8988T (cell line): ENCODE results near the gene OPN4.

ENCODE experiments used
- DNase-seq: peaks from one replicate; pipeline ENCODE4 v3.0.0; 2011

OPN4 gene

DNA sequence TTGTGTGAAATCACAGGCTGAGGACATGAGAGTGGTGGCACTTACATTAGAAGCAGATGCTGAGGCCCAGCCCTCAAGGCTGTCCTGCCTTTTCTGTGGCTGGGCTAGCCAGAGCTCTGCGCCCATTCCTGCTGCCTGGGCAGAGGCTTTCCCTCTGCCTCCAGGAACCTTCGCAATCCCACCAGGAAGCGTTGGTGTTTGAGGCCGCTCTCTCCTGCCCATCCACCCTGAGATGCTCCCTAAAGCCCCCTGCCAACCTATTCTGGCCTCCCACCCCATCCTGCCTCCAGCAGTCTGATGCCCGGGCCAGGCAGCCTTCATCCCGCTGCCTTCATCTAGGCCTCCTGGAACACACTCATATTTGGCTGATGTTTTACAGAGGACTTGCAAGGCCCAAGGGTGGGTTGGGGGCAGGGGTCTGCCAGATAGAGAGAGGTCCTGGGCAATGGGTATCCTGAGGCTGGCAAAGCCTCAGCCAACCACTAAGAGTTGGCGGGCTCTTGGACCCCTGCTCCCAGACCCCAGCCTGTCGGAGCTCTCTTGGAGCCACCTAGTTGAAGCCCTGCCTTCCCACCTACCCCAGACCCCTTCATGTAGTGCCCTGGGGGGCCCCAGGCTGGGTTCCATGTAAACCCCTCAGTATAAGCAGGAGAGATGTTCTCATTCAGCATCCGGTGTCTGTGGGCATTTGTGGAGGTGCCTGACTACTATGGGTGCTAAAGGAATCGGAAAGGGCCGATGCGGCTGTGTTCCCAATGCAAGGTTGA, 46.7 kb downstream of the OPN4 start:
- DNase-seq = no peak

DNA sequence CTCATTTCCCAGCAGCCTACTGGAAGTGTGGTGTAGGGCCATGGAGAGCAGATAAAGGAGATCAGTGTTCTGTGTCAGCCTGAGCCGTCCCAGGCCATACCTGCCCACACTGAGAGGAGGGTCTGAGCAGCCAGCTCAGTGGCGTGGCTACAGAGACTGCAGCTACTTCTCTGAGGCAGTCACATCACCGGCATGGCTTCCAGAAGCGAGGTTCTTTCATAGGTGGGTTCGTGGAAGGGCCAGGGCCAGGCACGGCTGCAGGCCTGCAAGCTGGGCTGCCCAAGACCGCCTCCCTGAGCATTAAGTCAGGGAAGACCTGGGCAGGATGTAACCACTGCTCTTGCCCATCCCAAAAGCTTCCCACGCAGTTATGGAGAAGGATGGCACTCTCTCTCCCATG, 48.8 kb downstream of the OPN4 start:
- no peak for DNase-seq

DNA sequence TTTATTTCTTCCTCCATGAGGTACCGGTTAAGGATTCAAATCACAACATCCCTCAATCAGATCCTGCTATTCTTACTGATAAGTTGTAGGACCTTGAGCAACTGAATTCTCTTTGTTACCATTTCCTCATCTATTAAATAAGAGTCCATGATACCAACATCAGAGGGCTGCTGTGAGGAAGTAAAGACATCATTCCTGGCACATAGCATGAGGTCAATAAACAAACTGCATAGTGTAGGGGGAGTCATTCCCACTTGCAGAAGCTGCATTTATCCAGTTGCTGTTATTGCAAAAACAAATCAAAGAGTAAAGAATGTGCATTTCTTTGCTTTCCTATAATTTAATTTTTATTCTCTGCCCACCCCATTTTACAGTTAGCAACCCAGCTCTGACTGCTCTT, 50.8 kb downstream of the OPN4 start:
- no peak for DNase-seq

DNA sequence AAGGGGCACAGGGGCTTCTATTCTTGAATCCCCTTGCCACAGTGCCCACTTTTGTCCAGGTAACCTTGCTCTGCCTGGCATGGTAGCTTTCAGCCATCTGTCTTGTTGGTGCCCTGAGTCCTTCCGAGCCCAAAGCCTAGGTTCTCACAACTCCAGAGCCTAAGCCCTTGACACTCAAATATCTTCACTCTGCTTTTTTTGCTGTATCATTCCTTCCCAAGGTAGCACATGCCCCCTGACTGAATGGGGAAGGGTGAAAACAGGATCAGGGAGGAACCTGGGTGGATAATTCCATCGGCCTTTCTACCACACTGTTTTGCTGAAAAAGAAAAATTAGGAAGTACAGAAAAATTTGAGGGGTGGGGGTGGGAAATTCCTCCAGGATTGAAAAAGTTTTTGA, 51.6 kb downstream of the OPN4 start:
- DNase-seq = no peak

DNA sequence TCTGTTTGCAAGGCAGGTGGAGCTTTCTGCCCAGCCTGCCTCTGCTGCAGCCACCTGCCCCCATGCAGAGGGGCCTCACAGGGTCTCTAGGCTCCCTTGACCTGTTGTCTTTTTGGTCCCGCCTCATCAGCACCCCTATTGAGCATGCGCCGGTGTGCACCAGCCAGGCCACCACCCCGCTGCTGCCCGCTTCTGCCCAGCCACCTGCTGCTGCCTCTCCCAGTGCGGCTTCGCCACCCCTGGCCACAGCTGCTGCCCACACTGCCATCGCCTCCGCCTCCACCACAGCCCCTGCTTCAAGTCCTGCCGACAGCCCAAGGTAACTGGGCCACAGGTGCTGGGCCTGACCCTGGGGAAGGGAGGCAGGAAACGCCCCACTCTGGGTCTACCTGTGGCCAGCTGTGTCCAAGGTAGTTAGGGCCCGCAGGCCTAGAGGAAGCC, 52.1 kb downstream of the OPN4 start:
- peak; percentile 7 for DNase-seq

DNA sequence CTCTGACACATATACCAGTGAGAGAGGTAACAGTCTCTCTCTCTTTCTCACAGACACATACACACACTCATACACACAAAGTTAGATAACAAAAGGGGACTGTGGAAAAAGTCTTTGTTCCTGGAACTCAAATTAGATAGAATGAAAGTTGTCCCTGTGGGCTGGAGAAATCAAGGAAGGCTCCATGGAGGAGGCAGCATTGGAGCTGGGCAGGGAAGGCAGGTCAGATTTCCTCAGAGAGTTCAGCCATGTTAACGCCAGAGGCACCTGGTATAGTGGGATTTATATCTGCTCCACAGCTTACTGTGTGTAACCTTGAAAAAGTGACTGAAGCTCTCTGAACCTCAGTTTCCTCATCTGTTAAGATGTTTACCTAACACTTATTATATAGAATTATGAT, 52.6 kb downstream of the OPN4 start:
- DNase-seq = no peak

DNA sequence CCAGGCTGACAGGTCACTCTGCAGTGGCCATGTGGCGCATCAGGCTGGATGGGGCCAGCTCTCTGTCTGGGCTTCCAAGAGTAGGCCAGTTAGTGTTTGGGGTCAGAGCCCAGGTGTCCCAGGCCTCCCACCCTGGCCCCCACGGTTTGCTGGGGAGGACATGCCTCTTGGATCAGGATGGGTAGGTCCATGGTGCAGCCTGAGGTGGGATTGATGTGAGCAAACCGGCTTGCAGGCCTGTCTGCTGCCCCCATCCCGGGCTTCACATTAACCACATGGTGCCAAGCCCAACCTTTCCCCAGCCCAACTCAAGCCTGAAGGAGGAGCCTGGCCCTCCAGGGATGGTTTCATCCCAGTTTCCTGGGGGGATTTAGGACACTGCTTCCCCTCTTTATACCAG, 53.2 kb downstream of the OPN4 start:
- DNase-seq = no peak

DNA sequence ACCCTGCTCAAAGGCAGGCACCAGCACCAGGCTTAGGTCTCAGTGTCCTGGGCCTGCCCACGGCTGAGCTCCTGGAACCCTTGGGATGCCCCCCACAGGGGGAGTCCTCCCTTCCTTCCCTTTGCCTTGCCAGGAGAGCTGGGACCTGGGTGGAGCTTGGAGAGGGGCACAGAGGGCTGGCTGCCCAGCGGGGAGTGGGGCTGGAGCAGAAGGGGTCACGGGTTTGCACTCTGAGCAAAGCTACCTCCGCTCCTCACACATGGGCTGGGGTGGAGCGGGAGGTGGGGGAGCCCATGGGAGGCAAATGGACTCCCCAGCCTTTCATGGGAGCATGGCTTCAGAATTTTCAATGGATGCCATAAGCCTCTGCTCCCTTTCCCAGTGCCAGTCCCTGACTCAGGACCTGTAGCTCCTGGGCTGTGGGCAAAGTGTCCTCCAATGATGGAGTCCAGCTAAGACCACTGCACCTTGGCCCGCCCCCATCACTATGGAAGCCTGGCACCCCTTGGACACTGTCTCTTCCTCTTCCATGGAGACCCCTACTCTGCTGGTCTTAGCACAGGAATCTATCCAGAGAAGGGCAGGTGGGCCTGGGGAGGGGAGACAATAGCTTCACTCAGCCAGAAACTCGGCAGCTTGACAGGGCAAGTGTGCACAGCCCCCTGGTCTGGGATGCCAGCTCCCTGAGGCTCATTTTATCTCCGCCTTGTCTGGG, 53.9 kb downstream of the OPN4 start:
- DNase-seq = no peak

DNA sequence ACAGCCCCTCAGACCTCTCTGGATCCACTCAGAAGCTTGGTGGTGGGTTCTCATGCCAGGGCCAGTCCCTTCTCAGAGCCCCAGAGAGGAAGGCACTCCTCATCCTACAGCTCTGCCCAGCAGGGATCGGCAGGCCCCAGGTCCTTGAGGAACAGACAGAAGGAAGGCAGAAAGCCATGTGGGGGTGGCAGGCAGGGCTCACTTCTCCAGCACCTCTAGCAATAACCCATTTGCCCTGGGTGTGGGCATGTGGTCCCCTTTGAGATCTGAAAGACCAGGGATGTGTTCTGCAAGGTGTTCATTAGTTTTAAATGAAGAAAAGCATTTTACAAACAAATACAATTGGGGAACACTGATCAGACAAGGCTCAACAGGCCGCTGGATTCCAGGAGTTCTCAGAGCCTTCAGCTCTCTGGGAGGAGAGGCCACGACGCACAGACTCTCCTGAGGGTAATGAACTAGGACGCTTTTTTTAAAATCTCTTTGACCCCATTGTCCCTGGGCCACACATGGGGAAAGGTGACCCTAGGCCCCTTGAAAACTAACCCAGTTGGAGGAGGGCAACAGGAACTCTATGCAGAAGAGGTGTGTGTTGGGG, 54.5 kb downstream of the OPN4 start:
- no peak for DNase-seq

DNA sequence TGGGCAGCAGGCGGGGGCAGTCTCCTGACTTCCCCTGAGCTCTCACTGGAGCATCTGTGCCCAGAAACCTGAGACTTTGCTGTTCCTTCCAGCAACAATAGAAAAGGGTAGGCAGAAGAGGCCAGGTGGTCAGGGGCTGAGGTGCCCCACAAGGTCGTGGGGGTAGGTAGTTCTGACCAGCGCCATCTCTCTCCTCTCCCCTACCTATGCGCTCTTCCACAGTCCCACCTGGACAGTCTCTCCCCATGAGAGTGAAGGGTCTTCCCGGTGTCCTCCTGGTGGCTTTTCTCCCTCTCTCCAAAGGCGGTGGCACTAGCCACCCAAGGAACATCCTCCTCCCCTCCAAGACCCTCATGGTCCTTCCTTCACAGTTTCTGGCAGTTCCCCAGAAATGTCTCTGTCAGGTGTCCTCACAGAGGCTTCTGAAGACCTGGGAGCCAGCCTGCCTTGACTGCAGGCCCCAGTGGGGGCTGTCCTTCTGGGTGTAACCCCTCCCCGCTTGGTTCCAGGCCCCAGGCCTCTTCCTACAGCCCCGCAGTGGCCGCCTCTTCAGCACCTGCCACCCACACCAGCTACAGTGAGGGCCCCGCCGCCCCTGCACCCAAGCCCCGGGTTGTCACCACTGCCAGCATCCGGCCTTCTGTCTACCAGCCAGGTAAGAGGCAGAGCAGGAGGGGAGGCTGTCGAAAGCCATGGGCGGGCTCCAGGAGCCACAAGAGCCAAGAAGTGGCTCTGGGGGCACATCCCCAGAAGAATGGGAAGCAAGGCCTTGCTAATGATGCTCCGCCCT, 55.2 kb downstream of the OPN4 start:
- no peak for DNase-seq

DNA sequence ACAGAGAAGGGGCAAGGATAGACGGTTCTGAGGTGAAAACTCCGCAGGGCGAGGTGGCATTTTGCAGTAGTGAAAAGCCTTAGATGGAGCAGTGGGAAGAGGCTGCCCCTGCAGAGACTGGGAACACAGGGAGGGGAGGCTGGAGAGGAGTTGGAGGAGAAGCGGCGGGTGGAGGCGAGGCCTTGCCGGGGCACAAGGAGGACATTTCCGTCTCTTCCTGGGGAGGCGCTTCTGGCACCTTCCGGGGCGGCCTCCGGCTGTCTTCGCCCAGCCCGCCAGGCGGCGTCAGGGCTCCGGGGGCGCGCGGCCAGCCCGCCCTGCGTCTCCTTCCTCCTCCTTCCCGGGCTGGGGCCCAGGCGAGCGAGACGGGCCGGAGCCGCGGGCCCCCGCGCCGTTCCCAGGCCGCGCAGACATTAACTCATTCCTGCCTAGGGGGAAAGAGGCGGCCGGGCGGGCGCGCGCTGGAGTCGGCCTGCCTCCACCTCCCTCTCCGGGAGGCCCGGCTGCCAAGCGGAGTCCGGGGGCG, 56.7 kb downstream of the OPN4 start:
- peak; percentile 97 for DNase-seq

DNA sequence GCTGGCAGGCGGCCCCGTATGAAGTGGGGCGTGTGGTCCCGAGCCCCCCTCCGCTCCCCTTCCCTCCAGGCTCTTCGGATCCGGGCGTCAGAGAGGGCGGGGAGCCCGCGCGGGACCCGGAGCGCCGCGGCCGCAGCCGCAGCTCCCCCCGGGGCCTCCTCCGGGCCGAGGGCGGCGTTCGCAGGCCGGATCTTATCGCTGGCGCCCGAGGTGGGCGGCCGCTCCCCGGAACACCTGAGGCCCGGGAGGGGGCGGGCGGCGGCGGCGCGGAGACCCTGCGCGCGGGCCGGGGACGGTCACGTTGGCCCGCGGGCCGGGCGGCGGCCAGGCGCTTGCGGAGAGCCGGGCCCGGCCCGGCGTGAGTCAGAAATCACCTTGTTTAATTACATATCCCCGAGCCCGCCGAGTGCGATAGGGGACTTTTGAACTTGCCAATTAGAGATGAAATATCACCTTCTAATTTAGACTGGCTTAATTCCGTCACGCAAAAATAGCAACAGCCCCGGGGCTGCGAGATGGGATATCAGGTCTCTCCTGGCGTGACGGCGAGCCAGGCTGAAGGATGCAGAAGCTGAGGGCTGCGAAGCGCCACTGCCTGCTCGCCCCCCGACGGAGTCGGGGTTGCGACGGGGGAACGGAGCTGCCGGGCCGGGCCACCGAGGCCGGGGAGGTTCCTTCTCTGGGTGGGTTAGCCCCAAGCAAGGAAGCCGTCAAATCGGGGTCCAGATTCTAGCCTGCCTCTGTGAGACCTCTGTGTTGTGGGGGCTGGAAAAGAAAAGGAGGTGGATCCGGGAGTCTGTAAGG, 57.4 kb downstream of the OPN4 start:
- peak; percentile 85 for DNase-seq

DNA sequence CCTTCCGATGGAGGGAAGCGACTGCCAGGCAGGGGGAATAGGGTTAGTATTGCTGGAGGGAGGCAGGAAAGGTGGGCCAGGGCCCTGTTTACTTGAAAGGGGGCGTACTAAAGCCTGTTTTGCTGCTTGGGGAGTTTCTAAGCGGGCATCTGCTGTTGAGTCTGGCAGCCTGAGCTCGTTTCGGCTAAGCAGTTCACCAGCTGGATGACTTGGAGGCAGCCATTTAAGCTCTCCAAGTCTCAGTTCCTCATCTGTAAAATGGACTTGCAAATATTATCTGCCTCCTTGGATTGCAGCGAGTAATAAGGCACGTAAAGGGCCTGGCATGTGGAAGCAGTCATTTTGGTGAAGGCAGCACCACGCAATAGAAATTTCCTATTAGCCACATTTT, 58.0 kb downstream of the OPN4 start:
- no peak for DNase-seq

DNA sequence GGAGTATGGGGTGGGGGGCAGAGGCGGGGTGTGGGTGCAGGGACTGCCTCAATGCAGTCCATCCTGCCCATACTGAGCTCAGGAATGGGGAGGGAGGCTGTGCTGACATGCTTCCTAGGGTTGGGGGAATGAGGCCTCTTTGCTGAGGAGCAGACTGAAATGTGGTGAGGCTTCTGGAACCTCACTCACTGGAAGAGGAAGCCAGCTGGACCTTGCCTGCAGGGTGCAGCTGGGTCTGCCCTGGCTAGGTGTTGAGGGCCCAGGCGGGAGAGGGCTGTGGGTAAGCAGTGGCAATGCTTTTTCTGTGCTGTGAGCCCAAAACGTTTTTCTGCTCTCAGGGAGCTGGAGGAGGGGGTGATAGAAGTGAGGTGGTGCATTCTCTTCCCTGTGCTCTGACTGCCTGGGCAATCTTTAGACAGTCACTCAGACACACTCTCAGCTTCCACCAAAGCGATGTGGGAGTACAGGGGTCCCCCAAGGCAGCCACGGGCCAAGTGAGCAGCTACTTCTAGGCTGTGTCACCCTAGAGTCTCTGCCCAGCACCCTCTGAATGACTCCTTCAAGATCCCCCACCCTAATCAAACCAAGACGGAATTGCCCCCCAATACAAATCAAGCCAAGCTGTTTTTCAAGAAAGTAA, 60.9 kb downstream of the OPN4 start:
- DNase-seq = no peak

DNA sequence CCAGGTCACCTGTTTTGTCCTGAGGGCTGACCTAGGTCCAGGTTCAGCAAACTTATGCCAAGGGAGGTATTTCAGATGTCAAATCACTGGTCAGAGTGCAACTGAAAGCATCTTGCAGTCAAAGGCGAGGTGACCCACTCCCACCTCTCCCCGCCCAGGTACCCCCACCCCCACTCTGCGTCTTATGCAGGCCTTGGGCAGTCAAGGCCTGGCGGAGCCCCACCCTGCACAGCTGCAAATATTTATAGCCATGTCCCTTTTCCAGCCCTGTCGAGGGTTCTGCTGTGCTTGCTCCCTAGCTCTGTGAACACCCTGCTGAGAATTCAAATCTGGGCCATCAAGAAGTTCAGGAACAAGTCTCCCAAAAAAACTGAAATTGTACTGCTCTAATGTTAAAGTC, 61.5 kb downstream of the OPN4 start:
- no peak for DNase-seq
